Measurements from ENCODE around the gene SLC49A4.

The SLC49A4 gene

DNA sequence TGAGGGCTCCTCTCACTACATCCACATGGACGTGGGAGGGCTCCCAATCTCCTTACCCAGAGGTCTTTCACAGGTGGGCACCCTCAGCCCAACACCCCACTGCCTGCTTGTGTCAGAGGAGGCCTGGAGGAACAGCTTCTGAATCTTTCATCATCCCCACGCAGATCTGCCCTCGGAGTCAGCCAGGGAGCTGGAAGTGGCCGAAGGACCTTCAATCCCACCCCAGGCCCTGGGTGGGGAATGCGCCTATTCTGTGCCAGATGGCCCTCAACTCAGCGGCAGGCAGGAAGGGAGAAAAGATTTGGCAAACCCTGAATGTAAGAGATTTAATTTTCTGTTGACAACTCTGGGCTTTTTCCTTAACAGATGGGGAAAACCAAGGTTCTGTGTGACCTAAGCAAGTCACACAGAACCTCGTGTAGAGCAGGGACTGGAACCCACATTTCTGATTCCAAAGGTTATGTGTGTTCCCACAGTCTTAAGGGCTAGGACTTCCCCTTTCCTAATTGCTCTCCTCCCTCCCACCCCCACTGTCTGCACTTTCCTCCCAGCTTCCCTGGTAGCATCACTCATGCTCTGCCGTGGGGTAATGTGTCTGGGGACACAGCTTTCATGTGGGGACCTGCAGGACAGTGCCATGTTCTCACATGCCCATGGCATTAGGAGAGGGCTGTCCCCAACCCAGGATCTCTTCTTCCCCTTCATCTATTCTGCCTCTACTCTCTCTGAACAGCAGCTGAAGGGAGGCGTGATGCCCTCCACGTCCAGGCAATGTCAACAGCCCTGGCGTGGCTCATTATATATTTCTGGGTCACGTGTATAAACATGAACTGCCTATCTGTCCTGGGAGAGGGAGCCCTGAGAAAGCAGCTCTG, 134.6 kb downstream of the SLC49A4 start:
- no peak for DNase-seq (ENCODE audit: low read depth in 2 of 2)

DNA sequence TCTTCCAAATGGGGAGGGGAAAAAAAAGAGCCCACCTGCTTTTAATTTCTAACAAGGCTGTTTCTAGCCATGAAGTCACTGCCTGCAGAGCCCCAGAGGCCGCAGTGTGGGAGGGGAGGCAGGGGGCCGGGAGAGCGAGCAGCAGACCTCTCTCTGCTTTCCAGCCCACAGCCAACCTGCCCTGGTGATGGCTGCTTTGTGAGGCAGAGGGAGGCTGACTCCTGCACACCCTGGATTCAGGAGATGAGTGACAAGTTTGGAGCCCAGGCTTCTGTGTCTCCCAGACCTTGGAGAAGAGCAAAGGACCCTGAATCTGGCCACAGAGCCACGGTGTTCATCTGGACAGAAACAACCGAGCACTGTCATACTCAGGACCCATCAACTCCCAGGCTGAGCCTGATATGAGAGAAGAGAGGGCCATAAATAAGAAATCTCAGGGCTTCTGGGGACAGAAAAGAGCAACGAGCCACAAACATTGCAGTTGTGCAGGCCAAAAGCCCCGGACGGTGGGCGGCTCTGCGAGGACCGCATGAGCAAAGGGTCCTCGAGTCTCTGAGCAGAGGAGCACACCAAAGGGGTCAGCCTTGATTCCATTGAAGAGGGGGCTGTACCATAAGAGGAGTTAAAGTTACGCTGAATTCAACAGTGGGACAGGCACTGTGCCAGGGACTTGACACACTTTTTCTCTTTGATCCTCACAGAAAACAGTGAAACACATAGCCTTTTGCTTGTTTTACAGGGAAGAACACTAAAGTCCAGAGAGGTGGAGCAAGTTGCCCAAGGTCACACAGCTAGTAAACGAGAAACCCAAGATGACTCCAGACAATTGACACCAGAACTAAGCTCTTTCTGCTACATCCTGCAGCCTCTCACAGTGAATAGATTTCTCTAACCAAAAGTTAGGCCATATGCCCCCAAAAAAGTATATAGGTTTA, 135.5 kb downstream of the SLC49A4 start:
- DNase-seq (ENCODE audit: low read depth in 2 of 2), result no peak
